Measurements from ENCODE around the gene CYBC1.

DNA sequence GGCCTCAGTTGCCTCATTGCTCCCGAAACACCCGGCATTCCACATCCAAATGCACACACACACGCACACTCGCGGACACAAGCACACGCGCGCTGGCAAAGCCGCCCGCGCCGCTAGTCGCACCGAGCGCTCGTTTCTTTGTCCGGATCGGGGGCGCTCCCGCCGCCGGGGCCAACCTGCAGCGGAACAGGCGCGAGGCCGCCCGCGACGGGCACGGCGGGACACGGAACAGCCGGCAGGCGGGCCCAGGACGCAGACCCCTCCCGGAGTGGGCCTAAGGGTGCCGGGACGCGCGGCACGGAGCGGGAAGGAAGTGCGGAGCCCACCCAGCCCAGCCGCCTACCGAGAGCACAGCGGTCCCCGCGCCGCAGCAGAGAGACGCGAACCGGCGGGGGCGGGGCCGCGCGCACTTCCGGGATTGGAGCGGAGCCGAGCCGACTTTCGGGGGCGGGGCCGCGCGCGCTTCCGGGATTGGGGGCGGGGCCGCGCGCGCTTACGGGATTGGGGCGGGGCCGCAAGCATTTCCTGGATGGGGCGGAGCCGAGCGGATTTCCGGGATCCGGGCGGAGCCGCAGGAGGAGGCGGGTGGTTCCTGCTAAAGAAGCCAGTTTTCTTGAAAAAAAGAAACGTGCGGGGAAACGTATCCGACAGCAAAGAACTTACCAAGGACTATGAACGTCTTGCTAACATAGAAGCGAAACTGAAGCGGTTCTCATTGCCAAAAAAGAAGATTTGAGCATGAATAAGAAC, at the start of gene CYBC1:
- TF ChIP-seq CTCF (IDR thresholded peaks at IDR 0.05) (no peak), POLR2A (IDR thresholded peaks at IDR 0.05) (peak in 1 of 2 donors; percentile 86)

All from heart left ventricle (tissue), 13 donors.